HG03045 (cell line): ENCODE data around the gene NPAS1.

ENCODE experiments used
- ATAC-seq: cut with Tn5 transposase; IDR thresholded peaks from one replicate; pipeline ENCODE4 v1.9.1; 2021; ENCODE audit warnings: mild to moderate bottlenecking, moderate library complexity; ENCODE audit not compliant: unreplicated experiment

Gene NPAS1

GRCh38 chr19:47019431-47020041, at the start of gene NPAS1:
Gene NPAS1 (plus strand): TSS chr19:47019837. CDS start chr19:47021048, 1,211 bp downstream.
- no peak for ATAC-seq

GRCh38 chr19:46970815-46971214, 48.8 kb upstream of the NPAS1 start:
- ATAC-seq, result no peak

GRCh38 chr19:46972311-46972710, 47.3 kb upstream of the NPAS1 start:
- no peak for ATAC-seq

GRCh38 chr19:46974181-46974580, 45.5 kb upstream of the NPAS1 start:
- ATAC-seq, result no peak

- ATAC-seq, result no peak
Measured at GRCh38 chr19:46975011-46975924, 44.4 kb upstream of the NPAS1 start.

- ATAC-seq, result no peak
Measured at GRCh38 chr19:46975925-46976782, 43.5 kb upstream of the NPAS1 start.

GRCh38 chr19:46976845-46977320, 42.8 kb upstream of the NPAS1 start:
- no peak for ATAC-seq

GRCh38 chr19:46977548-46977947, 42.1 kb upstream of the NPAS1 start:
- no peak for ATAC-seq

- ATAC-seq, result no peak
Measured at GRCh38 chr19:46978171-46978869, 41.3 kb upstream of the NPAS1 start.

- no peak for ATAC-seq
Measured at GRCh38 chr19:46979126-46980105, 40.2 kb upstream of the NPAS1 start.

GRCh38 chr19:46980761-46981160, 38.9 kb upstream of the NPAS1 start:
- ATAC-seq, result no peak

- ATAC-seq, result no peak
Measured at GRCh38 chr19:46981286-46981945, 38.2 kb upstream of the NPAS1 start.

GRCh38 chr19:46983097-46983496, 36.5 kb upstream of the NPAS1 start:
- ATAC-seq, result no peak

GRCh38 chr19:46984077-46985010, 35.3 kb upstream of the NPAS1 start:
- no peak for ATAC-seq

GRCh38 chr19:46985542-46986415, 33.9 kb upstream of the NPAS1 start:
- ATAC-seq, result no peak

GRCh38 chr19:46988614-46989230, 30.9 kb upstream of the NPAS1 start:
- ATAC-seq, result no peak
